ENCODE measurements around the gene TNIK.
"Not testable (repeated sequence)": the region's sequence is repeated elsewhere in the genome, so short reads cannot be mapped to it uniquely, and the experiment has no call there.

The TNIK gene

DNA sequence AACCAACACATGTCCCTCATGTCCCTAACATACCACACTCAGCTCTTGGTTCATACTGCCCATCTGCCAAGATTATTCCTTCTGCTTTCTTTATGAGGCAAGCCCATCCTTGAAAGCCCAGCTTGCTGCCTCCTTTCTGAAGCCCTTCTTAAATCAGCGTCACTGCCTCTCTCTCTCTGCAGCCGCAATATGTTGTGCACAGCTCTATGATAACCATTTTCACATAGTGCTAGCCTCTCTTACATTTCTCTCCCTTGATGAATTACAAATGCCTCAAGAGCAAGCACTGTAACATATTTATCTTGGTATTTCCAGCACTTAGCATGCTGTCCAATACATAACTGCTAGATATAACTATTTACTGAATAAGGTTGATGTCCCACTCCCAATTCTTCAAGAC, 86.5 kb downstream of the TNIK start:
- peaks cover 7% of the 10 kb centered on the region for H3K4me1 ChIP-seq (ENCODE audit: low read length)
- no peak overlapping the region for H2AFZ ChIP-seq (ENCODE audit: low read depth, low read length)
- H4K20me1 ChIP-seq (ENCODE audit: insufficient read depth, low read length): peaks cover 42% of the 10 kb centered on the region
- H3K4me2 ChIP-seq (ENCODE audit: low read length): no peak overlapping the region
- no peak overlapping the region for H3K4me3 ChIP-seq (ENCODE audit: low read length)
- H3K9me3 ChIP-seq (ENCODE audit: insufficient read depth, low read length): no peaks in the 10 kb centered on the region
- peaks cover 8% of the 10 kb centered on the region for H3K36me3 ChIP-seq (replicated peaks; ENCODE audit: low read depth, low read length)
- no peak for TF ChIP-seq EZH2phosphoT487 (IDR thresholded peaks at IDR 0.05; ENCODE audit: low read depth)
- TF ChIP-seq, protein P1, sequence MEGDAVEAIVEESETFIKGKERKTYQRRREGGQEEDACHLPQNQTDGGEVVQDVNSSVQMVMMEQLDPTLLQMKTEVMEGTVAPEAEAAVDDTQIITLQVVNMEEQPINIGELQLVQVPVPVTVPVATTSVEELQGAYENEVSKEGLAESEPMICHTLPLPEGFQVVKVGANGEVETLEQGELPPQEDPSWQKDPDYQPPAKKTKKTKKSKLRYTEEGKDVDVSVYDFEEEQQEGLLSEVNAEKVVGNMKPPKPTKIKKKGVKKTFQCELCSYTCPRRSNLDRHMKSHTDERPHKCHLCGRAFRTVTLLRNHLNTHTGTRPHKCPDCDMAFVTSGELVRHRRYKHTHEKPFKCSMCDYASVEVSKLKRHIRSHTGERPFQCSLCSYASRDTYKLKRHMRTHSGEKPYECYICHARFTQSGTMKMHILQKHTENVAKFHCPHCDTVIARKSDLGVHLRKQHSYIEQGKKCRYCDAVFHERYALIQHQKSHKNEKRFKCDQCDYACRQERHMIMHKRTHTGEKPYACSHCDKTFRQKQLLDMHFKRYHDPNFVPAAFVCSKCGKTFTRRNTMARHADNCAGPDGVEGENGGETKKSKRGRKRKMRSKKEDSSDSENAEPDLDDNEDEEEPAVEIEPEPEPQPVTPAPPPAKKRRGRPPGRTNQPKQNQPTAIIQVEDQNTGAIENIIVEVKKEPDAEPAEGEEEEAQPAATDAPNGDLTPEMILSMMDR (IDR thresholded peaks at IDR 0.05; ENCODE audit: low read depth, low read length): no peak
- H3K27ac ChIP-seq (ENCODE audit: low read length): no peak overlapping the region
- H3K79me2 ChIP-seq (ENCODE audit: low read length): peaks cover 72% of the 10 kb centered on the region
- no peak overlapping the region for H3K9ac ChIP-seq (ENCODE audit: low read length)
- no peaks in the 10 kb centered on the region for H3K27me3 ChIP-seq (ENCODE audit: low read depth, low read length)

DNA sequence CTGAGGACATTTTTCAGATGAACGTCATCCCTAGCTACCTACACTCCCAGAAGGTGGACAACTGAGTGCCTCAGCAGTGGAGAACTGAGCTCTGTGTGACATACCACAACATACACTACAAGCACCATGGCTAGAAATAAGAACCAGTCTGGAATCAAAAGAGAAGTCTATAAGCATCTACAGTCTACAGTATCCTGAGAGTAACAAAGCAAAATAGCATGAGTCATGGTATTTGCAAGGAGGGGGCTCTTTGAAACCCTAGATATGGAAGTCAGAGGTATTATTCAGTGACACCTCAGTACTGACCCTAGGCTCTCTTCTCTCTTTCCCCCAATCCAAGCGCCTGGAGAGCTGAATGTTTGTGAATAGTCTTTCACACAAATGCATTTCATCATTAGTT, 87.5 kb downstream of the TNIK start:
- H4K20me1 ChIP-seq (ENCODE audit: insufficient read depth, low read length): peaks cover 39% of the 10 kb centered on the region
- no peak overlapping the region for H3K4me2 ChIP-seq (ENCODE audit: low read length)
- no peak overlapping the region for H3K4me3 ChIP-seq (ENCODE audit: low read length)
- H3K27me3 ChIP-seq (ENCODE audit: low read depth, low read length): no peaks in the 10 kb centered on the region
- no peak overlapping the region for H3K27ac ChIP-seq (ENCODE audit: low read length)
- no peak overlapping the region for H3K9ac ChIP-seq (ENCODE audit: low read length)
- TF ChIP-seq EZH2phosphoT487 (IDR thresholded peaks at IDR 0.05; ENCODE audit: low read depth): no peak
- TF ChIP-seq, protein P1 (IDR thresholded peaks at IDR 0.05; ENCODE audit: low read depth, low read length): no peak
- H2AFZ ChIP-seq (ENCODE audit: low read depth, low read length): no peak overlapping the region
- H3K4me1 ChIP-seq (ENCODE audit: low read length): peaks cover 7% of the 10 kb centered on the region
- no peaks in the 10 kb centered on the region for H3K9me3 ChIP-seq (ENCODE audit: insufficient read depth, low read length)
- peaks cover 66% of the 10 kb centered on the region for H3K79me2 ChIP-seq (ENCODE audit: low read length)
- peaks cover 9% of the 10 kb centered on the region for H3K36me3 ChIP-seq (replicated peaks; ENCODE audit: low read depth, low read length)

DNA sequence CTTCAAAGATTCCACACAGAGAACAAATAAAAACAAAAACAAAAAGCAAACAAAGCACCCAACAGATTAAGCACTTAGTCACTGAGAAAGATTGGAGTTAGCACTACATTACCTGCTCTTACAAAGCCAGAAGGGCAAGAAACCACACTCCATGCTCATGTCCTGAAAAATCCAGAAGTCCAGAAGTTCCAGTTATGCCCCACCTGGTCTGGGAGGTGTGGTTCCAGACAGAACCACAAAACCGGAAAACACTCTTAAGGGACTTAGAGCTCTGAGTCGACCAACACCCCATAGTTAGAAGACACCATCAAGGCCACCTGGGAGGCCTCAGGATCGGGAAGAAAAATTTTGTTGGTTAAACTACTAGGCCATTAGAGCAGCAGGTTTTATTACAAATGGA, 88.9 kb downstream of the TNIK start:
- no peak overlapping the region for H3K27ac ChIP-seq (ENCODE audit: low read length)
- H3K4me1 ChIP-seq (ENCODE audit: low read length): peaks cover 6% of the 10 kb centered on the region
- H3K27me3 ChIP-seq (ENCODE audit: low read depth, low read length): no peaks in the 10 kb centered on the region
- no peak overlapping the region for H2AFZ ChIP-seq (ENCODE audit: low read depth, low read length)
- no peak overlapping the region for H3K4me3 ChIP-seq (ENCODE audit: low read length)
- H3K79me2 ChIP-seq (ENCODE audit: low read length): peaks cover 55% of the 10 kb centered on the region
- H3K36me3 ChIP-seq (replicated peaks; ENCODE audit: low read depth, low read length): peaks cover 9% of the 10 kb centered on the region
- H4K20me1 ChIP-seq (ENCODE audit: insufficient read depth, low read length): peaks cover 32% of the 10 kb centered on the region
- H3K4me2 ChIP-seq (ENCODE audit: low read length): no peak overlapping the region
- H3K9ac ChIP-seq (ENCODE audit: low read length): no peak overlapping the region
- H3K9me3 ChIP-seq (ENCODE audit: insufficient read depth, low read length): no peaks in the 10 kb centered on the region
- TF ChIP-seq EZH2phosphoT487 (IDR thresholded peaks at IDR 0.05; ENCODE audit: low read depth): no peak

DNA sequence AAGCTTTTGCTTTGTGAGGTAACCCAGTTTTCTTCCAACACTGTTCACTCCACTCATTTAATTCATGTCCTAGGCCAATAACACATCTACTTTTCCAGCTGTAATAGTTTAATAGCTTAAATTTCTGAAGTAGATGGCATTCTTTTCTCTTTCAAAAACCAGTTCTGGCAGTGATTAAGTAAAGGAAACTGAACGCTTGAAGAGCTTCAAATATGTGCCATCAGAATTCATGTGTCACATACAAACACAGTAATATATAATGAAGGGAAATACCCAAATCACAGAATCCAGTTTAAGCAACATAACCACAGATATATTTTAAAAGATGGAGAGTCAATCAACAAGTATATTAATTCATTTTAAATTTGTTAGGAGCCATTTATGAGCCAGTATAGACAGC, 91.0 kb downstream of the TNIK start:
- Histone ChIP-seq H3K27me3 (ENCODE audit: low read depth, low read length) (no peaks in the 10 kb centered on the region), H3K79me2 (ENCODE audit: low read length) (peaks cover 33% of the 10 kb centered on the region), H3K36me3 (replicated peaks; ENCODE audit: low read depth, low read length) (peaks cover 9% of the 10 kb centered on the region), H3K9me3 (ENCODE audit: insufficient read depth, low read length) (no peaks in the 10 kb centered on the region), H3K27ac (ENCODE audit: low read length) (no peak overlapping the region), H3K4me1 (ENCODE audit: low read length) (no peaks in the 10 kb centered on the region), H3K9ac (ENCODE audit: low read length) (no peak overlapping the region), H4K20me1 (ENCODE audit: insufficient read depth, low read length) (peaks cover 24% of the 10 kb centered on the region; the same call in 1 of the 2 replicates), H3K4me2 (ENCODE audit: low read length) (no peak overlapping the region), H3K4me3 (ENCODE audit: low read length) (no peak overlapping the region), H2AFZ (ENCODE audit: low read depth, low read length) (no peak overlapping the region)
- TF ChIP-seq, protein P1 (IDR thresholded peaks at IDR 0.05; ENCODE audit: low read depth, low read length): no peak
- TF ChIP-seq EZH2phosphoT487 (IDR thresholded peaks at IDR 0.05; ENCODE audit: low read depth): no peak

DNA sequence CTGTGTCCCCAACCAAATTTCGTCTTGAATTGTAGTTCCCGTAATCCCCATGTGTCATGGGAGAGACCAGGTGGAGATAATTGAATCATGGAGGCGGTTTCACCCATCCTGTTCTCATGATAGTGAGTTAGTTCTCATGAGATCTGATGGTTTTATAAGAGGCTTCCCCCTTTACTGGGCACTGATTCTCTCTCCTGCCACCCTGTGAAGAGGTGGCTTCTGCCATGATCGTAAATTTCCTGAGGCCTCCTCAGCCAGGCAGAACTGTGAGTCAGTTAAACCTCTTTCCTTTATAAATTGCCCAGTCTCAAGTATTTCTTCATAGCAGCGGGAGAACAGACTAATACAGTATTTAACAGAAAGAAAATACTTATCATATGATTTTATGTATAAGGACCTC, 93.5 kb downstream of the TNIK start:
- not testable (repeated sequence) for H3K9me3 ChIP-seq (ENCODE audit: insufficient read depth, low read length); H3K27me3 ChIP-seq (ENCODE audit: low read depth, low read length); H3K36me3 ChIP-seq (replicated peaks; ENCODE audit: low read depth, low read length); H4K20me1 ChIP-seq (ENCODE audit: insufficient read depth, low read length); H2AFZ ChIP-seq (ENCODE audit: low read depth, low read length); H3K4me1 ChIP-seq (ENCODE audit: low read length); H3K4me2 ChIP-seq (ENCODE audit: low read length); H3K9ac ChIP-seq (ENCODE audit: low read length); H3K27ac ChIP-seq (ENCODE audit: low read length); H3K4me3 ChIP-seq (ENCODE audit: low read length)
- peaks cover 20% of the 10 kb centered on the region for H3K79me2 ChIP-seq (ENCODE audit: low read length)
